OCI-LY3 (cell line): ENCODE results near the gene RHCE.
"Not testable (repeated sequence)": the region's sequence is repeated elsewhere in the genome, so short reads cannot be mapped to it uniquely, and the experiment has no call there.

Experiments
- CTCF ChIP-seq: fragments of 200-600, 300-600 bp; sonication (generic); IDR thresholded peaks from 2 replicates; pipeline ENCODE4 v1.5.1; 2014; ENCODE audit warnings: antibody characterized with exemption, low read length, low read depth
- EZH2phosphoT487 ChIP-seq: fragments of 200-600 bp; shearing (Covaris generic); IDR thresholded peaks from 2 replicates; pipeline ENCODE4 v1.6.1; 2018; ENCODE audit warnings: antibody characterized with exemption, mixed run types, low read depth

GRCh38 chr1:25382543-25382942 is 38.1 kb downstream of the RHCE start:
- not testable (repeated sequence) for TF ChIP-seq CTCF, EZH2phosphoT487
